VCaP (cell line): ENCODE measurements around the gene TRPV5.

ENCODE experiments used
- H3K27ac ChIP-seq: fragments of 450-650 bp; 2 replicates; pipeline ENCODE4 v1.5.1; 2017
- TF ChIP-seq, protein P1 (sequence below): fragments of 450-650 bp; conservative IDR thresholded peaks from 2 replicates; pipeline ENCODE4 v1.5.1; 2017; ENCODE audit warnings: mild to moderate bottlenecking, moderate library complexity

The TRPV5 gene

DNA sequence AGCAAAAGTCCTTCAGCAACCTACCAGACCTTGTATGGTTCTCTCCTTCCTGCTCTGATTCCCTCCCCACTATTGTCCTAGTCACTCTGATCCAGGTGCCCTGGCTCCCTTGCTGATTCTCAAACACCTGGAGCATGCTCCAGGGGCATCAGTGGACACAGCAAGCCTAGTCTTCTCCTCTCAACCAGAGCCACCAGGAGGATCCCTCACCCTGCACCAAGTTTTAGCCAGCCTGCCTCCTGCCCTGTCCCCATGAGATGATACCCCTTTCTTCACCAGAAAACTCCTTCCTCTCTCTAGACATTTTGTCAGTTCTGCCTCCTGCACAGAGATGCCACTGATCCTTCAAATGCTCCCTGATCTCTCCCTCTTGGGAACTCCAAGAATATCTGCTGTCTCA is 16.7 kb upstream of the TRPV5 start:
- H3K27ac ChIP-seq: no peak overlapping the region
- TF ChIP-seq, protein P1, sequence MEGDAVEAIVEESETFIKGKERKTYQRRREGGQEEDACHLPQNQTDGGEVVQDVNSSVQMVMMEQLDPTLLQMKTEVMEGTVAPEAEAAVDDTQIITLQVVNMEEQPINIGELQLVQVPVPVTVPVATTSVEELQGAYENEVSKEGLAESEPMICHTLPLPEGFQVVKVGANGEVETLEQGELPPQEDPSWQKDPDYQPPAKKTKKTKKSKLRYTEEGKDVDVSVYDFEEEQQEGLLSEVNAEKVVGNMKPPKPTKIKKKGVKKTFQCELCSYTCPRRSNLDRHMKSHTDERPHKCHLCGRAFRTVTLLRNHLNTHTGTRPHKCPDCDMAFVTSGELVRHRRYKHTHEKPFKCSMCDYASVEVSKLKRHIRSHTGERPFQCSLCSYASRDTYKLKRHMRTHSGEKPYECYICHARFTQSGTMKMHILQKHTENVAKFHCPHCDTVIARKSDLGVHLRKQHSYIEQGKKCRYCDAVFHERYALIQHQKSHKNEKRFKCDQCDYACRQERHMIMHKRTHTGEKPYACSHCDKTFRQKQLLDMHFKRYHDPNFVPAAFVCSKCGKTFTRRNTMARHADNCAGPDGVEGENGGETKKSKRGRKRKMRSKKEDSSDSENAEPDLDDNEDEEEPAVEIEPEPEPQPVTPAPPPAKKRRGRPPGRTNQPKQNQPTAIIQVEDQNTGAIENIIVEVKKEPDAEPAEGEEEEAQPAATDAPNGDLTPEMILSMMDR: no peak

DNA sequence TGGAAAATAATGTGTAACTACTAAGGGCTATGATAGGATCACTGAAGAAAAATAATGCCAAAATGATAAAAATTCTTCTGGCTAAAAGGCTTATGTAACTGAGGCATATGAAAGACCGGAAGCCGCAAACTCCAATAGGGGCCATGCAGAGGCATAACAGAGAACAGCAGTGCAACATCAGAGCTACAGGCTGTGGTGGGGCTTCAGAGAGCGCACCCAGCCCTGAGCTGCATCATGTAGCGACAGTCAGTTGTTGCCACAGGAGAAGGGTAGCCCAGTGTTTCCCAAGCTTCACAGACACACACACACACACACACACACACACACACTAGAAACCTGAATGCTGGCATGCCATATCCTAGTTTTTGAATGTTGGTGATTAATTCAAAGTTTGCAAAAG is 15.1 kb upstream of the TRPV5 start:
- TF ChIP-seq, protein P1: no peak
- H3K27ac ChIP-seq: no peak overlapping the region

DNA sequence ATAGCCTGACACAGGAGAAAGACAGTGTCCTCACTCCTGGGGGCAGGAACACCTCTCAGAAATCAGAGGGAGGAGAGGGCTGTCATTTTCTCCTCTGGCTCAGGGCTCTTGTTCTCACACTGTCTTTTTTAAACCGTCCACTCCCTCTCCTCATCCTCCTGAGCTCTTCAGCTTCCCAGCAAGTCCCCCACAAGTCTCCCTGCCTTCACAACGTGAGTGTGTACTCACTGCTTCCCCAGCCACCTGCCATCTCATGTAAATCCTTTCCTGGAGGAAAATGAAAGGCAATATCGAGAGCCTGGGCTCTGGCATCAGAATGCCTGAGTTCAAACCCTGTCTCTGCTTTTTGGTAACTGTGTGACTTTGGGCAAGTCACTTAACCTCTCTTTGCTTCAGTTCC is 11.5 kb upstream of the TRPV5 start:
- no peak overlapping the region for H3K27ac ChIP-seq
- TF ChIP-seq, protein P1: no peak

DNA sequence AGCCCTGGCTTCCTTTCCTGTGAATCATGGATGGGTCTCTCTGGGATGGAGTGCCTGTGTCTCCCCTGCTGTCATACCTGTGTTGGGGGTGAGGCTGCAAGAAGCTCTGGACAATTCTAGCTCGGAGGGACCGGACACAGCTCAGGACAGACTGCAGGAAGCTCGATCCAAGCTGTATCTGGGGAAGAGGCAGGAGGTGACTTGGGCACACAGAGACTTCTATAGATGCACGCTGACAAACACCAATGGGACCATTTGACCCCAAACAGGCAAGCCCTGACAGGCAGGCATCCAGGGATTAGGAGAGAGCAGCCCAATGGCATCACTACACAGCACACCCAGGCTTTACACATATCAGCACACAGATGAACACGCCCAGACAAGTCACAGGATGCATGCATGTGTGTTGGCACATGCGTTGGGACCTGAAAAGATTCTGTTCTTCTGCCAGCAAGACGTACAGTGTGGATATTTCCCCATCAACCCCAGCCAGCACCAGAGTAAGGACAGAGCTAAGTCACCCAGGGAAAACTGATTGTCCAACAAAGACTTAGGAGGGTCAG is 10.2 kb upstream of the TRPV5 start:
- H3K27ac ChIP-seq: no peak overlapping the region
- TF ChIP-seq, protein P1: no peak

DNA sequence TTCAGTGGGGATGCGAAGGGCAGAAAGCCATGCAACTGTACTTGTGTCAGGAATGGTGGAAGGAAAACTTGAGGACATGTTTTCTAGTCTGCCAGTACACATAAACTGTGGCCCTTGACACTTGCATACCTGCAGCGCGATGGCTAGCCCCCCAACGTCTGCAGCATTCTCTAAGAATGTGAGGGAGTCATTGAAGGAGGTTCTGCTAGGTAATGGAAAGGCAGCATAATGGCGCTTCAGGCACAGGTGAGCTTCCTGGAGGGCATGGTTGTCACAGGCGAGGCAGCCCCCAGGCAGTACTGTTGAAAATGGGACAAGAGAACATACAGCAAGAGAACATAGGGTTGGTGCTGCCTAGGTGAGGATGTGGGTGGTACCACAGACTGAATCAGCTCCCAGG is 9.2 kb upstream of the TRPV5 start:
- H3K27ac ChIP-seq: no peak overlapping the region
- TF ChIP-seq, protein P1: no peak

DNA sequence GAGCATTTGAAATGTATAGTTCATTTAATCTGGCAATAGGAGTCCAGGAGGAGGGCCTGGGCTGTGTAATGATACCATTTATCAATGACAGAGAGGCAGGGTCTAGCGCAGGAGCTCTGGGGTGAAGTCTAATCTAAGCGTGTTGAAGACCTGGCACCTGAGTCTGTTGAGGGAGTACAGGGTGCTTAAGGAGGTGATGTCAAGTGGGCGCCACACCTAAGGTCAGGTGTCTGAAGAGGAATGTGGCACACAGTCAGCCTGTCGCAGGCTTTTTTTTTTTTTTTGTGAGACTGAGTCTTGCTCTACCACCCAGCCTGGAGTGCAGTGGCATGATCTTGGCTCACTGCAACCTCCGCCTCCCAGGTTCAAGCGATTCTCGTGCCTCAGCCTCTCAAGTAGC is 8.0 kb upstream of the TRPV5 start:
- TF ChIP-seq, protein P1: no peak
- no peak overlapping the region for H3K27ac ChIP-seq

DNA sequence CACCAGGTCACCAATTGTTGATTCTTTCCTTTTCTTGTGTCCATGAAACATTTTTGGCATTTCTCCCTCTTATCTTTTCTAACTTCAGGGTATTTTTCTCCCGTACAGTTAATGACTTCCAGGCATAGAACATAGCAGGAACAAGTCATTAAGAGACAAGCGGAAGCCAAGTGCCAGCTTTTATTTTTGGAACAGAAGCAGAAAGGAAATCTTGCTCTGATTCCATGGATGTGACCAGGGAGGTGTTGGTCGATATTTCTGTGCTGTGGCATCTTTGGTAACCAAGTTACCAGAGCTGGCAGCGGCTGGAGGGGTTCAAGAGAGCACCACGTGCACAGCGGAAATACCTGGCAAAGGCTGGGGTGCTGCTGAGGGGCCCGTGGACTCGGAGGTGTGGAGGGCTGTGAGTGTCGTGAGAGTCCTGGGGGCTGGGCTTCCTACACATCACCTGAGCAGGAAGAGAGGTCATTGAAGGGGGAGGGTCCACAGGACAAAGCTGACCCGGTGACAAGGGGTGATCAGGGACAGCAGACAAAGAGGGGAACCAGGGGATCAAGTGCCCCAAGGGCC is 7.5 kb upstream of the TRPV5 start:
- TF ChIP-seq, protein P1: no peak
- H3K27ac ChIP-seq: no peak overlapping the region
